Measurements from ENCODE around the gene PAQR5.

GRCh38 chr15:69337138-69337537 lies 38.4 kb downstream of the PAQR5 start:
- no peak for TF ChIP-seq POLR2A (IDR thresholded peaks at IDR 0.05)
- TF ChIP-seq, protein P1, sequence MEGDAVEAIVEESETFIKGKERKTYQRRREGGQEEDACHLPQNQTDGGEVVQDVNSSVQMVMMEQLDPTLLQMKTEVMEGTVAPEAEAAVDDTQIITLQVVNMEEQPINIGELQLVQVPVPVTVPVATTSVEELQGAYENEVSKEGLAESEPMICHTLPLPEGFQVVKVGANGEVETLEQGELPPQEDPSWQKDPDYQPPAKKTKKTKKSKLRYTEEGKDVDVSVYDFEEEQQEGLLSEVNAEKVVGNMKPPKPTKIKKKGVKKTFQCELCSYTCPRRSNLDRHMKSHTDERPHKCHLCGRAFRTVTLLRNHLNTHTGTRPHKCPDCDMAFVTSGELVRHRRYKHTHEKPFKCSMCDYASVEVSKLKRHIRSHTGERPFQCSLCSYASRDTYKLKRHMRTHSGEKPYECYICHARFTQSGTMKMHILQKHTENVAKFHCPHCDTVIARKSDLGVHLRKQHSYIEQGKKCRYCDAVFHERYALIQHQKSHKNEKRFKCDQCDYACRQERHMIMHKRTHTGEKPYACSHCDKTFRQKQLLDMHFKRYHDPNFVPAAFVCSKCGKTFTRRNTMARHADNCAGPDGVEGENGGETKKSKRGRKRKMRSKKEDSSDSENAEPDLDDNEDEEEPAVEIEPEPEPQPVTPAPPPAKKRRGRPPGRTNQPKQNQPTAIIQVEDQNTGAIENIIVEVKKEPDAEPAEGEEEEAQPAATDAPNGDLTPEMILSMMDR (IDR thresholded peaks at IDR 0.05), result no peak

All from testis (tissue), 2 donors.